GM12801 (cell line): ENCODE measurements around the gene ATMIN.

Source experiments
- TF ChIP-seq, protein P1 (sequence below): IDR thresholded peaks from one replicate; pipeline ENCODE4 v1.5.1; 2011; ENCODE audit warnings: control low read depth; ENCODE audit not compliant: insufficient read length; ENCODE audit errors: extremely low read depth

ATMIN gene

DNA sequence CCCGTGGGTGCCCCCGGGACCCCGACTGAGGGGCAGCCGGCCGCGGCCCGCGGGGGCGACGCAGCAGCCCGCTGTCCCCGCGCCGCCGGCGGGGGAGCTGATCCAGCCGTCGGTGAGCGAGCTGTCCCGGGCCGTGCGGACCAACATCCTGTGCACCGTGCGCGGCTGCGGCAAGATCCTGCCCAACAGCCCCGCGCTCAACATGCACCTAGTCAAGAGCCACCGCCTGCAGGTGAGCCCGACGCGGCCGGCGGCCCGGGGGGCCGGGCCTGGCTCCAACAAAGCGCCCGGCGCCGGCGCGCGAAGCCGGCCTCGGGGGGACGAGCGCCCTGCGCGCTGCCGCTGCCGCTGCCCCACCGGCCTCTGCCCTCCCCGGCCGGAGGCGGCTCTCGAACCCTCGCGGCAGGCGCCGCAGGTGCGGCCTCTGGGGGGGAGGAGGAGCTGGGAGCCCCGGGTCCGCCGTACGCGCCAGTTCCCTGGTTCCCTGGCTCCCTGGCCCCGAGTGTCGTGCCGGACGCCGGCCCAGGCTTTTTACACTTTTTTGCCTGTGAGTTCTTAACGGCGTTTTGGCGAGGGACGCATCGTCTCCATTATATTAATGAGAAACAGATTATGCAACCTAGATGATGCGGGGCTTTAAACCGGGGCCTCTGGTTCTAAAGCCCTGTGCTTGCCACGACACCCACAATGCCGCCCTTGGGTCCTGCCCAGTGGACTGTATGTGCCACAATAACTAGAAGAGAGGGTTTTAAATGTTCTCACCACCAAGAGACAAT is 521 bp downstream of the ATMIN start:
- TF ChIP-seq, protein P1, sequence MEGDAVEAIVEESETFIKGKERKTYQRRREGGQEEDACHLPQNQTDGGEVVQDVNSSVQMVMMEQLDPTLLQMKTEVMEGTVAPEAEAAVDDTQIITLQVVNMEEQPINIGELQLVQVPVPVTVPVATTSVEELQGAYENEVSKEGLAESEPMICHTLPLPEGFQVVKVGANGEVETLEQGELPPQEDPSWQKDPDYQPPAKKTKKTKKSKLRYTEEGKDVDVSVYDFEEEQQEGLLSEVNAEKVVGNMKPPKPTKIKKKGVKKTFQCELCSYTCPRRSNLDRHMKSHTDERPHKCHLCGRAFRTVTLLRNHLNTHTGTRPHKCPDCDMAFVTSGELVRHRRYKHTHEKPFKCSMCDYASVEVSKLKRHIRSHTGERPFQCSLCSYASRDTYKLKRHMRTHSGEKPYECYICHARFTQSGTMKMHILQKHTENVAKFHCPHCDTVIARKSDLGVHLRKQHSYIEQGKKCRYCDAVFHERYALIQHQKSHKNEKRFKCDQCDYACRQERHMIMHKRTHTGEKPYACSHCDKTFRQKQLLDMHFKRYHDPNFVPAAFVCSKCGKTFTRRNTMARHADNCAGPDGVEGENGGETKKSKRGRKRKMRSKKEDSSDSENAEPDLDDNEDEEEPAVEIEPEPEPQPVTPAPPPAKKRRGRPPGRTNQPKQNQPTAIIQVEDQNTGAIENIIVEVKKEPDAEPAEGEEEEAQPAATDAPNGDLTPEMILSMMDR = no peak

GRCh38 chr16:81036751-81037350 is 1.2 kb downstream of the ATMIN start:
- TF ChIP-seq, protein P1 = no peak

DNA sequence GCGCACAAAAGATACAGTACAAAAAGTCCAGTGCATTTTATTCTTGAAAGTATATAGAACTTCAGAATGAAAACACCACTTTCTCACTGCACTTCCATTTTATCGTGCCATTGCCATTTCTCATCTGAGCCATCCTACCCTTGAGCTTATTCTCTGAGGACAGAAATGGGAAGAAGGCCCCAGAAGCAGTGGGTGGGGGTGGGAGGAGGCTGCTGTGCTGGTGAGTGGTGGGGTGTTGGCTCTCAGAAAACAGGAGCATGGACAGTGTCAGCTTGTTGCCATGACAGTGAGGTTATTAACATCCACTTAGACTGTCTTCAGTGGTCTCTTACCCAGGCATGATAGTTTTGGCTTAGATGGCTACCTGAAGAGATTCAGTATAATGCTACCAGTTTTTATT is 4.5 kb downstream of the ATMIN start:
- TF ChIP-seq, protein P1 = no peak

DNA sequence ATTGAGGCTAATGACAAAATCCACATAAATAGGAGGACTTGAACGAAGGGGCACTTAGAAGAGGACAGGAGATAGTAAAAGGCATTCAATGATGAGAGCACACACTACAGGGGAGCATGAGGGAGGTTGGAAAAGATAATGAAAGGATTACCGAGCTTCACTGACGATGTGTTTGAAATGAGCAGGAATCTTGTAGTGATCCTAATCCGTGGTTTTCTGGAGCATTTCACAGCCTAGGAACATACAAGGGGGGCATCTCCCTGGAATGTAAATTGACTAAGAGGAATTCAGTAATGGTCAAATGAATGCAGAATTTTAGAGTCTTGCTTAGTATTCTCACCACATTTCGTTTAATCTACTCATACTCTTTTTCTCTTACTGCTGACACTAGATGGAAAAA is 5.2 kb downstream of the ATMIN start:
- TF ChIP-seq, protein P1 = no peak

- TF ChIP-seq, protein P1 = no peak
Measured at GRCh38 chr16:81041696-81042095, 6.1 kb downstream of the ATMIN start.

- TF ChIP-seq, protein P1 = no peak
Measured at GRCh38 chr16:81042821-81043220, 7.2 kb downstream of the ATMIN start.

GRCh38 chr16:81053761-81054160 is 18.1 kb downstream of the ATMIN start:
- TF ChIP-seq, protein P1 = no peak
